Transverse colon (tissue), 4 donors: ENCODE data around the gene TMSB10.

Experiments
- EP300 ChIP-seq: sonication (generic); formaldehyde crosslinking; IDR thresholded peaks from one replicate; pipeline ENCODE4 v1.6.1; 2017; ENCODE audit warnings: antibody characterized with exemption, low read depth
- POLR2A ChIP-seq: fragments of 450-650 bp; IDR thresholded peaks from one replicate; pipeline ENCODE4 v1.6.1; 2016; ENCODE audit warnings: antibody characterized with exemption, mild to moderate bottlenecking, moderate library complexity
- POLR2AphosphoS5 ChIP-seq, 3 donors: sonication (generic); formaldehyde crosslinking; IDR thresholded peaks; one replicate each; pipeline ENCODE4 v1.6.1; 2016; ENCODE audit warnings: antibody characterized with exemption in 3 of 3
- TF ChIP-seq, protein P1 (sequence below), 5 experiments: fragments of 200-600 bp in 3 of 5; fragments of 450-650 bp in 2 of 5; sonication (generic) in 3 of 5; IDR thresholded peaks; 1 replicate in 2 of 5; 2 replicates in 3 of 5; pipeline ENCODE4 v1.5.1; 2016 to 2017; ENCODE audit warnings: antibody characterized with exemption in 5 of 5, inconsistent platforms in 3 of 5, mild to moderate bottlenecking in 2 of 5, moderate library complexity in 1 of 5

- TF ChIP-seq, protein P1, sequence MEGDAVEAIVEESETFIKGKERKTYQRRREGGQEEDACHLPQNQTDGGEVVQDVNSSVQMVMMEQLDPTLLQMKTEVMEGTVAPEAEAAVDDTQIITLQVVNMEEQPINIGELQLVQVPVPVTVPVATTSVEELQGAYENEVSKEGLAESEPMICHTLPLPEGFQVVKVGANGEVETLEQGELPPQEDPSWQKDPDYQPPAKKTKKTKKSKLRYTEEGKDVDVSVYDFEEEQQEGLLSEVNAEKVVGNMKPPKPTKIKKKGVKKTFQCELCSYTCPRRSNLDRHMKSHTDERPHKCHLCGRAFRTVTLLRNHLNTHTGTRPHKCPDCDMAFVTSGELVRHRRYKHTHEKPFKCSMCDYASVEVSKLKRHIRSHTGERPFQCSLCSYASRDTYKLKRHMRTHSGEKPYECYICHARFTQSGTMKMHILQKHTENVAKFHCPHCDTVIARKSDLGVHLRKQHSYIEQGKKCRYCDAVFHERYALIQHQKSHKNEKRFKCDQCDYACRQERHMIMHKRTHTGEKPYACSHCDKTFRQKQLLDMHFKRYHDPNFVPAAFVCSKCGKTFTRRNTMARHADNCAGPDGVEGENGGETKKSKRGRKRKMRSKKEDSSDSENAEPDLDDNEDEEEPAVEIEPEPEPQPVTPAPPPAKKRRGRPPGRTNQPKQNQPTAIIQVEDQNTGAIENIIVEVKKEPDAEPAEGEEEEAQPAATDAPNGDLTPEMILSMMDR (IDR thresholded peaks at IDR 0.05) = no peak
- no peak for TF ChIP-seq POLR2A
- no peak for TF ChIP-seq POLR2AphosphoS5 (IDR thresholded peaks at IDR 0.05)
- TF ChIP-seq EP300 = no peak
These were observed 36.7 kb downstream of the TMSB10 start for GRCh38 chr2:84942166-84942565.
